ENCODE data around the gene TMEM184B. TPM values are rescaled to one million over a fixed set of nuclear protein-coding genes. Genes with fewer than 3 reads are reported as not detected.

TMEM184B gene
- total RNA-seq, 4 donors from 2014 or later, result 41.2 to 86.4 (median 48.6) TPM

- DNase-seq (ENCODE audit: low spot score) (no peak), ATAC-seq (ENCODE audit: low FRiP score) (no peak)
- TF ChIP-seq CTCF (IDR thresholded peaks at IDR 0.05), result no peak
These were observed 15.1 kb downstream of the TMEM184B start for GRCh38 chr22:38257650-38258250.

GRCh38 chr22:38257181-38257580, 15.6 kb downstream of the TMEM184B start:
- ATAC-seq (ENCODE audit: low FRiP score) (no peak), DNase-seq (ENCODE audit: low spot score) (no peak)

GRCh38 chr22:38255697-38256096, 17.1 kb downstream of the TMEM184B start:
- ATAC-seq (ENCODE audit: low FRiP score) (no peak), DNase-seq (ENCODE audit: low spot score) (no peak)
- no peak for TF ChIP-seq CTCF (IDR thresholded peaks at IDR 0.05)

More at GRCh38 chr22:38257181-38257580, 15.6 kb downstream of the TMEM184B start:
- TF ChIP-seq CTCF (IDR thresholded peaks at IDR 0.05), result no peak

GRCh38 chr22:38251341-38251692, 21.5 kb downstream of the TMEM184B start:
- no peak for DNase-seq (ENCODE audit: low spot score)
- TF ChIP-seq CTCF (IDR thresholded peaks at IDR 0.05), result no peak
- no peak for ATAC-seq (ENCODE audit: low FRiP score)

- DNase-seq (ENCODE audit: low spot score), result no peak
- ATAC-seq (ENCODE audit: low FRiP score), result no peak
These were observed 22.0 kb downstream of the TMEM184B start for GRCh38 chr22:38250643-38251340.

GRCh38 chr22:38249803-38250642, 22.8 kb downstream of the TMEM184B start:
- DNase-seq (ENCODE audit: low spot score), result no peak
- no peak for TF ChIP-seq CTCF (IDR thresholded peaks at IDR 0.05)

More at GRCh38 chr22:38250643-38251340, 22.0 kb downstream of the TMEM184B start:
- TF ChIP-seq CTCF (IDR thresholded peaks at IDR 0.05), result no peak

More at GRCh38 chr22:38249803-38250642, 22.8 kb downstream of the TMEM184B start:
- ATAC-seq (ENCODE audit: low FRiP score), result no peak

Data from omental fat pad (tissue), 4 donors.